Rectal smooth muscle tissue (tissue), 1 donor: Measurements from ENCODE around the gene FHL2.
A peak's percentile ranks its signal among the peaks of the same experiment; 100 is the strongest.

Source experiments
- H3K27ac ChIP-seq: one replicate; pipeline ENCODE4 v1.7.0; 2013; ENCODE audit warnings: low read depth, low read length, inconsistent platforms
- H3K27me3 ChIP-seq: one replicate; pipeline ENCODE4 v1.7.0; 2013; ENCODE audit warnings: low read length; ENCODE audit not compliant: control insufficient read depth, insufficient read depth
- H3K36me3 ChIP-seq: one replicate; pipeline ENCODE4 v1.7.0; 2013; ENCODE audit warnings: low read length; ENCODE audit not compliant: control insufficient read depth, insufficient read depth
- H3K4me1 ChIP-seq: one replicate; pipeline ENCODE4 v1.7.0; 2013; ENCODE audit warnings: low read length; ENCODE audit not compliant: control insufficient read depth, insufficient read depth
- H3K4me3 ChIP-seq: one replicate; pipeline ENCODE4 v1.7.0; 2013; ENCODE audit warnings: low read length
- H3K9ac ChIP-seq: one replicate; pipeline ENCODE4 v1.7.0; 2013; ENCODE audit warnings: low read length

FHL2 gene

DNA sequence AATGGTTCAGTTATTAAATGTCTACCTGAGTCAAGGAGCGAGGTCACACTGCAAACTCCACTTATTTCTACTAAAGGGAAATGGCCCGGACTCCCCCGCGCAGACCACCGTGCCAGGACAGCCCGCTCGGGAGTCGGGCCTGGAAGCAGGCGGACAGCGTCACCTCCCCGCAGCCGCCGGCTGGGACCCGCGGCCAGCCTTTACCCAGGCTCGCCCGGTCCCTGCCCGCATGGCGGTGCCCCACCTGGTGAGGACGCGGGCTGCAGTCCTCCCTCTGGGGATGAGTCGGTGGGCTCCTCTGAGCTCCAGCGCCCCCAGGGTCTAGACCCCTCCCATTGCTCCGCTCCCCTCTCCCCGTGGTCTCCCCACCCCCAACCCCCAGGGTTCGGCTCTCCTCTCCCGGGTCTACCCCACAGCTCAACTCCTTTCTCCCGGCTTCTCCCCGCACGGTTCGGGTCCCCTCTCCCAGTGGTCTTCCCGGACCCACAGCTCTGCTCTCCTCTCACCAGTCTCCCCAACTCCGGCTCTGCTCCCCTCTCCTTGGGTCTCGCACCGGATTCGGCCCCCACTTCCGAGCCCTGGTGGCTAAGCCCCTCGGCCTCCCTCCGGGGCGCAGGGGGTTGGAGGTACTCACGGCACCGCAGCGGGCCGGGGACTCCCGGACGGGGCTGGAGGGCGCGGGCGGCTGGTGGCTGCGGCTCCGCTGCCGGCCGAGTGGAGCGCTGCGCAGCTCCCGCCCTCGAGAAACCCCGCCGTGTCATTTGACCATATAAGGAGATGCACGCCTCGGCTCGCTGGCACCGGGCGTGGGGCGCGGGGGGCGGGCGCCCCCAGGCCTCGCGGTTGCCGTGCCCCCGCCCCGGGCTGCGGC is at the start of gene FHL2:
Gene FHL2 (minus strand): TSS at position 716 of the 871 bp plus-strand sequence. CDS start 12,535 bp downstream, outside the sequence.
- peak within 1 kb of the TSS; percentile 92 for H3K27ac ChIP-seq
- H3K4me1 ChIP-seq = peaks cover 7% of the 10 kb centered on the region
- no peaks in the 10 kb centered on the region for H3K36me3 ChIP-seq
- no peaks in the 10 kb centered on the region for H3K27me3 ChIP-seq
- H3K9ac ChIP-seq = peak within 1 kb of the TSS; percentile 90
- peak within 1 kb of the TSS; percentile 88 for H3K4me3 ChIP-seq

DNA sequence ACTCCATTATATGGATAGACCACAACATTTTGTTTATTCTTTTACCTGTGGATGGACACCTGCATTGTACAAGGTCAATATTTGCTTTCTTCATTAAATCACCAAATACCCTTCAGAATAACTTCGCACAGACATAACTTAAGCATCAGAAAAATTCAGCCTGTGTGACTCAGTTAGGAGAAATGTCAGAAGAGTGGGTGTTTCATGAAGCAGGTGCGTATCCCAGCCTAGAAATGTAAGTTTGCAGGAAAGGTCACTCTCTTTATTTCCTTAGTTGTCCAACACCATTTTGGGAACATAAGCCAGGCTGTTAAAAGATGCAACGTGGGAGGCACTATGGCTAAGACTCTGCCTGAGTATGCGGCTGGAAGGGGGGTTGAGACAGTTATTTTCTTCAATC is 48.6 kb upstream of the FHL2 start:
- Histone ChIP-seq H3K4me1 (peaks cover 10% of the 10 kb centered on the region), H3K36me3 (no peaks in the 10 kb centered on the region), H3K4me3 (no peak overlapping the region), H3K27ac (no peak overlapping the region), H3K9ac (no peak overlapping the region), H3K27me3 (no peaks in the 10 kb centered on the region)

DNA sequence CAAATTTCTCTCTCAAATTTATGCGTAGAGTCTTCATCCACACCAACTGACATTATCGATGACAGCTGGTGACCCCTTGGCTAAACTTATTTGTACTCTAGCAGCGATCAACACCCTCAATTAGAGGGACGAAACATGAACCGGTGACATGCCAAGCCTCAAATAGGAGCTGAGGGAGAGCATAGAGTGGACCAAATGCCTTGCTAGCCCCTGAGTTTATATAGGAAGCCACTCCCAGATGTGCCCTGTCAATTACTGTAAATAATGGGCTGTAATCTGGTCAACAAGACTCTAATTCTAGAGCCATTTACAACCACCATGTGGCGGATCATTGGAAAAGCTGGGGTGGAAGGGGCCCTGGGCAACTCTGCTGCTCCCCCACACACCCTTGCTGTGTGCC is 47.6 kb upstream of the FHL2 start:
- Histone ChIP-seq H3K27ac (no peak overlapping the region), H3K4me1 (peaks cover 10% of the 10 kb centered on the region), H3K27me3 (no peaks in the 10 kb centered on the region), H3K36me3 (no peaks in the 10 kb centered on the region), H3K9ac (no peak overlapping the region), H3K4me3 (no peak overlapping the region)

GRCh38 chr2:105445976-105446375 is 47.1 kb upstream of the FHL2 start:
- Histone ChIP-seq H3K9ac (no peak overlapping the region), H3K36me3 (no peaks in the 10 kb centered on the region), H3K4me1 (peaks cover 10% of the 10 kb centered on the region), H3K27ac (no peak overlapping the region), H3K27me3 (no peaks in the 10 kb centered on the region), H3K4me3 (no peak overlapping the region)

DNA sequence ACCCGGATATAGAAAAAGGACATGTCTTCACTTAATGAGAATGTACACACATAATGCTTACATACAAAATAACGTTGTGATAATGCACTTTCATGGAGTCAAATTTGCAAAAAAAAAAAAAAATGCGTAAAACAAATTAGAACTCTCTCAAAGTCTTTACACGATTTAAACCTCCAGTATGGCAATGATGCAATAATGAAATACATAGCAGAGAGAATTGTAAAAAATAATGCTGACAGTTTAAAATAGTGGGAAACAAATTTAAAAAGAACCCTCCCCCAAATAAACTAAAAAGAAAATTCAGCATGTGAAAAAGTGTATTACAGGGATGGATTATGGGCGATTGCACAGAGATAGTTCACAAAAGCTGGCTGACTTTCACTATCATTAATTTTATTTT is 46.6 kb upstream of the FHL2 start:
- Histone ChIP-seq H3K9ac (no peak overlapping the region), H3K27me3 (no peaks in the 10 kb centered on the region), H3K36me3 (no peaks in the 10 kb centered on the region), H3K4me3 (no peak overlapping the region), H3K4me1 (peaks cover 10% of the 10 kb centered on the region), H3K27ac (no peak overlapping the region)

- H3K27me3 ChIP-seq = no peaks in the 10 kb centered on the region
- H3K4me3 ChIP-seq = no peak overlapping the region
- H3K36me3 ChIP-seq = no peaks in the 10 kb centered on the region
- H3K27ac ChIP-seq = no peak overlapping the region
- H3K9ac ChIP-seq = no peak overlapping the region
- peaks cover 10% of the 10 kb centered on the region for H3K4me1 ChIP-seq
Measured at GRCh38 chr2:105443617-105444598, 45.1 kb upstream of the FHL2 start.

- Histone ChIP-seq H3K36me3 (no peaks in the 10 kb centered on the region), H3K4me1 (peaks cover 10% of the 10 kb centered on the region), H3K9ac (no peak overlapping the region), H3K27ac (no peak overlapping the region), H3K27me3 (no peaks in the 10 kb centered on the region), H3K4me3 (no peak overlapping the region)
Measured at GRCh38 chr2:105442721-105443120, 43.9 kb upstream of the FHL2 start.

- H3K9ac ChIP-seq = no peak overlapping the region
- no peaks in the 10 kb centered on the region for H3K27me3 ChIP-seq
- no peaks in the 10 kb centered on the region for H3K36me3 ChIP-seq
- H3K4me3 ChIP-seq = no peak overlapping the region
- no peak overlapping the region for H3K27ac ChIP-seq
- peaks cover 10% of the 10 kb centered on the region for H3K4me1 ChIP-seq
Measured at GRCh38 chr2:105442056-105442455, 43.2 kb upstream of the FHL2 start.

DNA sequence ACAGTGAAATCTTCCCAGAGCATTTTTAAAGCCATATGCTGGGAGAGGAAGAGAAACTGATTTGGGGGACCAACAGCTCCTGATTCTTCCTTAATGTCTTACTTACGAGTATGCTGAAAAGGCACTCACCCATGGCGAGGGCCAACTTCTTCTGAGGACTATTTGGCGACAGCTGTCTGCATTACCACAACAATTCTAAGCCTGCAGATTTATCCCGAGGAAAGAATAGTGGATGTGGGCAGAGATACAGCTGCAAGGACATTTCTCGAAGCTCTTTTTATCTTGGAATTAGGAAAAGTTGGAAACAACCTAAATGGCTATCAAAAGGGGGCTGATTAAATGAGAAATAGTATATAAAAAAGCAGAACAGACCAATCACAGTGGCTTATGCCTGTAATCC is 40.3 kb upstream of the FHL2 start:
- H3K27ac ChIP-seq = no peak overlapping the region
- no peaks in the 10 kb centered on the region for H3K36me3 ChIP-seq
- H3K27me3 ChIP-seq = no peaks in the 10 kb centered on the region
- H3K9ac ChIP-seq = no peak overlapping the region
- no peak overlapping the region for H3K4me3 ChIP-seq
- peaks cover 10% of the 10 kb centered on the region for H3K4me1 ChIP-seq

GRCh38 chr2:105438104-105438929 is 39.5 kb upstream of the FHL2 start:
- H3K9ac ChIP-seq = no peak overlapping the region
- H3K4me1 ChIP-seq = peaks cover 2% of the 10 kb centered on the region
- H3K4me3 ChIP-seq = peak overlapping the region; percentile 48
- no peak overlapping the region for H3K27ac ChIP-seq
- H3K36me3 ChIP-seq = no peaks in the 10 kb centered on the region
- H3K27me3 ChIP-seq = no peaks in the 10 kb centered on the region

GRCh38 chr2:105437708-105438103 is 38.9 kb upstream of the FHL2 start:
- Histone ChIP-seq H3K27ac (no peak overlapping the region), H3K27me3 (no peaks in the 10 kb centered on the region), H3K4me3 (no peak overlapping the region), H3K9ac (no peak overlapping the region), H3K4me1 (no peaks in the 10 kb centered on the region), H3K36me3 (no peaks in the 10 kb centered on the region)

DNA sequence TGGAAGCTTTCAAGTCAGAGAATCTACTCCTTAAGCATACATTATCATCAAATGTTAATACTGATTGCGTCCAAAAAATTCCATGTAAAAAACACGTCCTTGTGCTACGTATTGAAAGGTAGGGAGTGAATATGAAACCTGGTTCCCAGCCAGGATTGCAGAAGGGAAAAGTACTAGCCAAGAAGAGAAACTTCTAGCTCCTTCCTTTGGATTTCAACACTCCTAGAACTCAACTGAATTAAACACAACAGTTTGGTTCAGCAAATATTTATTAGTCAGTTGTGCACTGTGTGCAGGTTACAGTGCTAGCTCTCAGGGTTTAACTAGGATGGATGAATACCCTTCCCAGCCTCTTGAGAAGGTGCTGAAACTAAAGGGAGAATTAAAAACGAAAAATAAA is 33.9 kb upstream of the FHL2 start:
- Histone ChIP-seq H3K4me3 (no peak overlapping the region), H3K27me3 (no peaks in the 10 kb centered on the region), H3K27ac (no peak overlapping the region), H3K4me1 (peaks cover 5% of the 10 kb centered on the region), H3K36me3 (no peaks in the 10 kb centered on the region), H3K9ac (no peak overlapping the region)
